Left ventricle myocardium inferior (tissue), 1 donor: Measurements from ENCODE around the gene ZCCHC7. TPM values are rescaled to one million over a fixed set of nuclear protein-coding genes. Genes with fewer than 3 reads are reported as not detected.

ENCODE experiments used
- DNase-seq: peaks from one replicate; pipeline ENCODE4 v3.0.0-alpha.2; 2020
- H3K27ac ChIP-seq: fragments of 200-600 bp; replicated peaks from 2 replicates; pipeline ENCODE4 v1.8.0; 2021
- H3K27me3 ChIP-seq: fragments of 200-600 bp; 2 replicates; pipeline ENCODE4 v1.8.0; 2021; ENCODE audit warnings: low read depth
- H3K36me3 ChIP-seq: fragments of 200-600 bp; 2 replicates; pipeline ENCODE4 v1.8.0; 2021
- H3K4me1 ChIP-seq: fragments of 200-600 bp; 2 replicates; pipeline ENCODE4 v1.8.0; 2021
- H3K4me3 ChIP-seq: fragments of 200-600 bp; 2 replicates; pipeline ENCODE4 v1.8.0; 2021; ENCODE audit warnings: mild to moderate bottlenecking, moderate library complexity
- H3K9me3 ChIP-seq: fragments of 200-600 bp; replicated peaks from 2 replicates; pipeline ENCODE4 v1.8.0; 2021
- intact Hi-C: fragments of 100-400 bp; cut with micrococcal nuclease; formaldehyde crosslinking; loops from one replicate; pipeline ENCODE4 v1.11.0; 2022
- total RNA-seq: library from RNA; stranded (reverse); fragmentation: NEBNext Ultra II Directional; extraction: Animal tissue kit (Norgen Biotek cat#: 25700); gene quantifications from one replicate; pipeline ENCODE4 v1.2.1, GENCODE V29; 2021
- TF ChIP-seq, protein P1 (sequence below): fragments of 200-600 bp; IDR thresholded peaks from 2 replicates; pipeline ENCODE4 v1.8.0; 2021; ENCODE audit warnings: antibody characterized with exemption, mild to moderate bottlenecking, borderline replicate concordance
- donor health status: DM: no; HTN: yes; CAD: no; lungs with severe emphysema.

The ZCCHC7 gene
- total RNA-seq, 1 donor from 2014 or later, result 8.1 TPM

DNA sequence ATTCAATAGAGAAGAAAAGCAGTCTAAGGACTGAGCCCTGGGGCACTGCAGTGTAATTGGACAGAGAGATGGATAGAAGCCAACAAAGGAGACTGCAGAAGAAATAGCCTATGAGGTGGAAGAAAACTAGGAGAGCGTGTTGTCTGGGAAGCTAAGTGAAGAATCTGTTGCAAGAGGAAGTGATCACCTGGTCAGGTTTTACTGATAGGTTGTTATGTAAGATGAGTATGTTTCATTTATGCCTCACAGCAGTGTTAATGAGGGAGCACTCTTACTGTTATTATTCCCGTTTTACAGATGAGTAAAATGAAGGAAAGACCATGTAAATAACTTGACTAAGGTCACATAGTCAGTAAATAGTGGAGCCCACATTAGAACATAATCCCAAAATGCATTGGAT, 222.1 kb downstream of the ZCCHC7 start:
- Histone ChIP-seq H3K4me3 (no peak overlapping the region), H3K4me1 (no peaks in the 10 kb centered on the region), H3K36me3 (no peaks in the 10 kb centered on the region), H3K9me3 (no peaks in the 10 kb centered on the region), H3K27me3 (no peaks in the 10 kb centered on the region), H3K27ac (no peak overlapping the region)
- intact Hi-C loops, result no loop called here
- TF ChIP-seq, protein P1, sequence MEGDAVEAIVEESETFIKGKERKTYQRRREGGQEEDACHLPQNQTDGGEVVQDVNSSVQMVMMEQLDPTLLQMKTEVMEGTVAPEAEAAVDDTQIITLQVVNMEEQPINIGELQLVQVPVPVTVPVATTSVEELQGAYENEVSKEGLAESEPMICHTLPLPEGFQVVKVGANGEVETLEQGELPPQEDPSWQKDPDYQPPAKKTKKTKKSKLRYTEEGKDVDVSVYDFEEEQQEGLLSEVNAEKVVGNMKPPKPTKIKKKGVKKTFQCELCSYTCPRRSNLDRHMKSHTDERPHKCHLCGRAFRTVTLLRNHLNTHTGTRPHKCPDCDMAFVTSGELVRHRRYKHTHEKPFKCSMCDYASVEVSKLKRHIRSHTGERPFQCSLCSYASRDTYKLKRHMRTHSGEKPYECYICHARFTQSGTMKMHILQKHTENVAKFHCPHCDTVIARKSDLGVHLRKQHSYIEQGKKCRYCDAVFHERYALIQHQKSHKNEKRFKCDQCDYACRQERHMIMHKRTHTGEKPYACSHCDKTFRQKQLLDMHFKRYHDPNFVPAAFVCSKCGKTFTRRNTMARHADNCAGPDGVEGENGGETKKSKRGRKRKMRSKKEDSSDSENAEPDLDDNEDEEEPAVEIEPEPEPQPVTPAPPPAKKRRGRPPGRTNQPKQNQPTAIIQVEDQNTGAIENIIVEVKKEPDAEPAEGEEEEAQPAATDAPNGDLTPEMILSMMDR, result no peak
- DNase-seq, result no peak

DNA sequence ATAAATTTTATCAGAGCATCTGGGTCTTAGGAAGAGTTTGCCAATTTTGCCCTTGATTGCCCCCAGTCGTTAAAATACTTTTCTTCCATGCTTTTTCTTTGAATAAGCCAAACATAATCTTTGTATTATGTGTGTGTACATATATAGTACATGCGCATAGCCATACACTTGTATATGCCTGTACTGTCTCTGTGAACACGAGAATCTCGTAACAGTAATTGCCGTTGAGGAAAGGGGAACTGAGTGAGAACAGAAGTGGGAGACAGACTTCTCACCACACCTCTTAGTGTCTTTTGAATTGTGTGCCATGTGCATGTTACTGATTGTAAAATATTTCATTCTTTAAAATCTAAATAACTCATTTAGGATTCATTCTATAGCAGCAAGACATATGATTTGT, 222.5 kb downstream of the ZCCHC7 start:
- intact Hi-C loops, result no loop called here
- no peak overlapping the region for H3K4me3 ChIP-seq
- H3K27ac ChIP-seq, result no peak overlapping the region
- H3K4me1 ChIP-seq, result no peaks in the 10 kb centered on the region
- no peaks in the 10 kb centered on the region for H3K36me3 ChIP-seq
- TF ChIP-seq, protein P1, result no peak
- no peaks in the 10 kb centered on the region for H3K27me3 ChIP-seq
- no peaks in the 10 kb centered on the region for H3K9me3 ChIP-seq
- DNase-seq, result no peak

DNA sequence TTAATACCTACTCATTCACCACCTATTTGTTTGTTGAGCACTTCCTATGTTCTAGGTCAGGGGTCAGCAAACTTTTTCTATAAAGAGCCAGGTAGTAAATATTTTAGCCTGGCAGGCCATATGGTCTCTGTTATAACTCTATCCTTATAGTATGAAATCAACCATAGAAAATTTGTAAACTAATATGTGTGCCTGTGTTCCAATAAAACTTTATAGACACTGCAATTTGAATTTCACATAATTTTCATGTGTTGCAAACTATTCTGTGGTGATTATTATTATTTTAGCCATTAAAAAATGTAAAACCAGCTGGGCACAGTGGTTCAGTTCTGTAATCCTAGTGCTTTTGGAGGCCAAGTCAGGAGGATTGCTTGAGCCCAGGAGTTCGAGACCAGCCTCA, 223.3 kb downstream of the ZCCHC7 start:
- H3K27me3 ChIP-seq, result no peaks in the 10 kb centered on the region
- no peaks in the 10 kb centered on the region for H3K36me3 ChIP-seq
- intact Hi-C loops, result no loop called here
- H3K4me1 ChIP-seq, result no peaks in the 10 kb centered on the region
- H3K9me3 ChIP-seq, result no peaks in the 10 kb centered on the region
- TF ChIP-seq, protein P1, result no peak
- DNase-seq, result no peak
- no peak overlapping the region for H3K27ac ChIP-seq
- no peak overlapping the region for H3K4me3 ChIP-seq

DNA sequence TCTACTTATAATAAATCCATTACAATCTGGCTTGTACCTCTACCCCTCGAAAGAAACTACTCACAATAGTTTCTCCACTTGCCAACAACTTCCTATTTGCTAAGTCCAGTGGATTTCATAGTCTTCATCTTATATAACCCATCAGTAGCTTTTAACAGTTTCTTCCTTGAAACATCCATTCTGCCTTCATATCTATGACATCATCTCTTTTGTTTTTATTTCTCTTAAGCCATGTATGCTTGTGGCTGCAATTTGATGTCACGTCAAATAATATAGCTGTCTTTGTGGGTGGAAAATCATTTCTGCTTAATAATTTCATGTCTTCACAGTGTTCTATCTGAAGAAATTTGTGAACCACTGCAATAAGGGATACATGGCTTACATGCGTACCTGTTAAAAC, 224.7 kb downstream of the ZCCHC7 start:
- no peak overlapping the region for H3K27ac ChIP-seq
- no peaks in the 10 kb centered on the region for H3K9me3 ChIP-seq
- H3K36me3 ChIP-seq, result peaks cover 4% of the 10 kb centered on the region
- intact Hi-C loops, result no loop called here
- no peak overlapping the region for H3K4me3 ChIP-seq
- H3K4me1 ChIP-seq, result no peaks in the 10 kb centered on the region
- DNase-seq, result no peak
- TF ChIP-seq, protein P1, result no peak
- no peaks in the 10 kb centered on the region for H3K27me3 ChIP-seq

DNA sequence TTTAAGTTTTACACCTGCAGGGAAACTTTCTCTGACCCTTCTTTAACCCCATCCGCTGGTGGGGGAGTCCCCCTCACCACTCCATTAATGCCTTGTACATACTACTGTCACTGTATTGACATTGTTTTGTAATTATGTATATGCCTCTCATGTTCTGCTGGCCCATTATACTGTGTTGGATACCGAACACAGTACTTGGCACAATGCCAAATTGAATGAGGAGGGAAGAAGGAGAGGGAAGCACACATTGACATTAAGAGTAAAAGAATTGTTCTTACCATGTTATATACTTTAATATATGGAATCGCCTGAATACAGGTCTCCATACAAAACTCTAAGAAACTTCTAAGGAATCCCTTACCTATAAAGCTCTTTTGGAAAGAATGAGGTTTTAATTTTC, 228.5 kb downstream of the ZCCHC7 start:
- TF ChIP-seq, protein P1, result no peak
- Histone ChIP-seq H3K9me3 (no peaks in the 10 kb centered on the region), H3K4me1 (no peaks in the 10 kb centered on the region), H3K27ac (no peak overlapping the region), H3K27me3 (no peaks in the 10 kb centered on the region), H3K36me3 (peaks cover 17% of the 10 kb centered on the region), H3K4me3 (no peak overlapping the region)
- intact Hi-C loops, result no loop called here
- no peak for DNase-seq
